GM08714 (cell line): ENCODE measurements around the gene DZANK1.
"Not testable (repeated sequence)": the region's sequence is repeated elsewhere in the genome, so short reads cannot be mapped to it uniquely, and the experiment has no call there.

Source experiments
- H3K4me3 ChIP-seq: fragments of 200-500 bp; sonication (Bioruptor generic); 2 replicates; pipeline ENCODE4 v1.5.1; 2014; ENCODE audit warnings: mild to moderate bottlenecking, low read length, inconsistent platforms
- ZNF274 ChIP-seq: IDR thresholded peaks from 2 replicates; pipeline ENCODE4 v1.6.1; 2012; ENCODE audit warnings: mild to moderate bottlenecking, low read depth, low read length

The DZANK1 gene

GRCh38 chr20:18372296-18372695 lies 94.5 kb downstream of the DZANK1 start:
- no peak overlapping the region for H3K4me3 ChIP-seq
- no peak for TF ChIP-seq ZNF274

GRCh38 chr20:18364768-18365167 lies 102.1 kb downstream of the DZANK1 start:
- TF ChIP-seq ZNF274: no peak
- no peak overlapping the region for H3K4me3 ChIP-seq

- no peak overlapping the region for H3K4me3 ChIP-seq
- TF ChIP-seq ZNF274: no peak
These were observed 103.1 kb downstream of the DZANK1 start for GRCh38 chr20:18363708-18364107.

GRCh38 chr20:18362916-18363315 lies 103.9 kb downstream of the DZANK1 start:
- no peak overlapping the region for H3K4me3 ChIP-seq
- no peak for TF ChIP-seq ZNF274

GRCh38 chr20:18361678-18362077 lies 105.2 kb downstream of the DZANK1 start:
- TF ChIP-seq ZNF274: no peak
- no peak overlapping the region for H3K4me3 ChIP-seq

GRCh38 chr20:18360635-18361034 lies 106.2 kb downstream of the DZANK1 start:
- H3K4me3 ChIP-seq: no peak overlapping the region
- no peak for TF ChIP-seq ZNF274

- H3K4me3 ChIP-seq: no peak overlapping the region
- no peak for TF ChIP-seq ZNF274
These were observed 107.0 kb downstream of the DZANK1 start for GRCh38 chr20:18359854-18360253.

- not testable (repeated sequence) for H3K4me3 ChIP-seq
These were observed 117.1 kb downstream of the DZANK1 start for GRCh38 chr20:18349749-18350148.
